HUES64 (cell line): Measurements from ENCODE around the gene CADM4. TPM values are rescaled to one million over a fixed set of nuclear protein-coding genes. Genes with fewer than 3 reads are reported as not detected.
"Not testable (repeated sequence)": the region's sequence is repeated elsewhere in the genome, so short reads cannot be mapped to it uniquely, and the experiment has no call there.

Experiments
- H3K27ac ChIP-seq: 2 replicates; pipeline ENCODE4 v1.7.0; 2013; ENCODE audit warnings: low read depth, low read length, inconsistent platforms
- H3K27me3 ChIP-seq: 2 replicates; pipeline ENCODE4 v1.6.1; 2013; ENCODE audit warnings: mild to moderate bottlenecking, low read length; ENCODE audit not compliant: insufficient read depth
- H3K36me3 ChIP-seq: 2 replicates; pipeline ENCODE4 v1.6.1; 2013; ENCODE audit warnings: mild to moderate bottlenecking, low read length; ENCODE audit not compliant: insufficient read depth
- H3K4me1 ChIP-seq: 2 replicates; pipeline ENCODE4 v1.6.1; 2013; ENCODE audit warnings: mild to moderate bottlenecking, low read length, moderate library complexity; ENCODE audit not compliant: insufficient read depth
- H3K4me3 ChIP-seq: 2 replicates; pipeline ENCODE4 v1.5.1; 2013; ENCODE audit warnings: mild to moderate bottlenecking, low read length, moderate library complexity
- H3K9ac ChIP-seq: 2 replicates; pipeline ENCODE4 v1.6.1; 2013; ENCODE audit warnings: mild to moderate bottlenecking, low read depth, low read length
- H3K9me3 ChIP-seq: 2 replicates; pipeline ENCODE4 v1.6.1; 2013; ENCODE audit warnings: low read depth, low read length; ENCODE audit not compliant: insufficient read depth
- WGBS: fragments of 150-250, 120-280 bp; methylation state at CpG from one replicate; pipeline ENCODE4 v1.1.7; 2013; ENCODE audit warnings: missing lambda C conversion rate; 5-methylcytosine and 5-hydroxymethylcytosine counted together
- polyA plus RNA-seq, 2 experiments: library from polyadenylated mRNA; stranded (reverse); fragments of 50-300 nt; gene quantifications; one replicate each; pipeline ENCODE4 v1.2.3, GENCODE V29; 2013

CADM4 gene
- polyA plus RNA-seq (2013, experiment 1 of 2) = 12.8 TPM
- 18.1 TPM for polyA plus RNA-seq (2013, experiment 2 of 2)

- Histone ChIP-seq H3K9ac (peak within 1 kb of the TSS; percentile 42), H3K4me3 (peak within 1 kb of the TSS; percentile 72), H3K4me1 (peaks cover 11% of the 10 kb centered on the region), H3K36me3 (no peaks in the 10 kb centered on the region), H3K27me3 (peaks cover 52% of the 10 kb centered on the region), H3K9me3 (no peaks in the 10 kb centered on the region), H3K27ac (no peak within 1 kb of the TSS)
- WGBS = 1% methylated on average over 108 of the region's 110 CpGs
These were observed at the start of gene CADM4 for GRCh38 chr19:43639519-43640423. TSS of gene CADM4 (minus strand) at chr19:43639850. CDS start at chr19:43639790, 60 bp downstream.

- H3K27ac ChIP-seq = no peak overlapping the region
- 85% methylated on average over 10 of the region's 10 CpGs for WGBS
These were observed 48.5 kb upstream of the CADM4 start for GRCh38 chr19:43688059-43688701.

DNA sequence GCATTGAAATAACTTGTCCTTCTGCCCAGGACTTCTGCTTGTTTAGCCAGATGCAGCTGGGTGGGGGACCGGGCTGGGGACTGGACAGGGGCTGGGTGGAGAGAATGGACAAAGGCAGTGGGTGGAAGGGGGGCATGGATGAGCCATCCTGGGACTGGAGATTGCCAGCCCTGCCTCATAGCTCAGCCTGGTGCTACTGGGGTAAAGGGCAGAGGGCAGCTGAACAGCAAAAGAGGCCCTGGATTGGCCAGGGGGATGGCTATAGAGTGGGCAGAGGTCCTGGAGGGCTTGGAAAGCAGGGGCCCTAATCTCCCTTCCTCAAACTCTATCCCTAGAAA, 48.0 kb upstream of the CADM4 start:
- peaks cover 3% of the 10 kb centered on the region; the same call in 1 of the 2 replicates for H3K4me1 ChIP-seq
- H3K36me3 ChIP-seq = no peaks in the 10 kb centered on the region
- H3K9ac ChIP-seq = no peak overlapping the region
- 94% methylated on average over 1 of the region's 1 CpG for WGBS
- no peak overlapping the region for H3K27ac ChIP-seq
- peaks cover 15% of the 10 kb centered on the region for H3K9me3 ChIP-seq
- no peak overlapping the region for H3K4me3 ChIP-seq
- H3K27me3 ChIP-seq = no peaks in the 10 kb centered on the region

More at GRCh38 chr19:43688059-43688701, 48.5 kb upstream of the CADM4 start:
- Histone ChIP-seq H3K9me3 (peaks cover 15% of the 10 kb centered on the region), H3K4me3 (no peak overlapping the region), H3K9ac (no peak overlapping the region), H3K27me3 (no peaks in the 10 kb centered on the region), H3K4me1 (peaks cover 3% of the 10 kb centered on the region; the same call in 1 of the 2 replicates), H3K36me3 (no peaks in the 10 kb centered on the region)

GRCh38 chr19:43684326-43684725, 44.7 kb upstream of the CADM4 start:
- H3K4me3 ChIP-seq = no peak overlapping the region
- H3K27ac ChIP-seq = no peak overlapping the region
- peaks cover 3% of the 10 kb centered on the region; the same call in 1 of the 2 replicates for H3K4me1 ChIP-seq
- H3K9me3 ChIP-seq = no peaks in the 10 kb centered on the region
- WGBS = 90% methylated on average over 1 of the region's 1 CpG
- H3K27me3 ChIP-seq = no peaks in the 10 kb centered on the region
- H3K9ac ChIP-seq = no peak overlapping the region
- no peaks in the 10 kb centered on the region for H3K36me3 ChIP-seq

GRCh38 chr19:43683905-43684304, 44.3 kb upstream of the CADM4 start:
- WGBS = 96% methylated on average over 2 of the region's 2 CpGs
- Histone ChIP-seq H3K4me3 (no peak overlapping the region), H3K9me3 (no peaks in the 10 kb centered on the region)

GRCh38 chr19:43682824-43683661, 43.4 kb upstream of the CADM4 start:
- Histone ChIP-seq H3K4me3 (no peak overlapping the region), H3K9me3 (no peaks in the 10 kb centered on the region), H3K36me3 (no peaks in the 10 kb centered on the region), H3K27me3 (no peaks in the 10 kb centered on the region), H3K9ac (no peak overlapping the region), H3K27ac (no peak overlapping the region), H3K4me1 (peaks cover 3% of the 10 kb centered on the region; the same call in 1 of the 2 replicates)
- WGBS = 84% methylated on average over 11 of the region's 11 CpGs

More at GRCh38 chr19:43683905-43684304, 44.3 kb upstream of the CADM4 start:
- H3K9ac ChIP-seq = no peak overlapping the region
- H3K27me3 ChIP-seq = no peaks in the 10 kb centered on the region
- H3K36me3 ChIP-seq = no peaks in the 10 kb centered on the region
- peaks cover 3% of the 10 kb centered on the region; the same call in 1 of the 2 replicates for H3K4me1 ChIP-seq
- no peak overlapping the region for H3K27ac ChIP-seq

- WGBS = 94% methylated on average over 3 of the region's 5 CpGs
- H3K27ac ChIP-seq, H3K9ac ChIP-seq: not testable (repeated sequence)
These were observed 42.6 kb upstream of the CADM4 start for GRCh38 chr19:43682269-43682668.

DNA sequence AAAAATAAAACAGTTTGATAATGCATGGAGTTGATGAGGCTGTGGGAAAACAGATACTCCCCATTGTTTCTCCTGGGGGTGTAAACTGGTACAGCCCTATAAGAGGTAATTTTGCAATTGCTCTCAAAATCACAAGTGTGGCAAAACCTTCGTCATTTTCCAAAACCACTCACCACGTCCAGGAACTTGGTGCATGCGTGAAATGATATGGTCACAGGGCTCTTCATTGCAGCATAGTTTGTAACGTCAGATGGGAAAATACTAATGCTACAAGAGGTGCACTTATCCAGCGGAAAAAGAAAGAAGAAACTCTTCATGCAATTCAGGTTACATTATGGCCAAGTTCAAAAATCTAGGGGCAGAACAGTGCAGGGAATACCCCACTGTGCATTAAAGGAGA, 42.2 kb upstream of the CADM4 start:
- Histone ChIP-seq H3K36me3 (no peaks in the 10 kb centered on the region), H3K4me3 (no peak overlapping the region), H3K27me3 (no peaks in the 10 kb centered on the region), H3K4me1 (peaks cover 2% of the 10 kb centered on the region; the same call in 1 of the 2 replicates), H3K27ac (no peak overlapping the region), H3K9ac (no peak overlapping the region), H3K9me3 (no peaks in the 10 kb centered on the region)
- WGBS = 94% methylated on average over 5 of the region's 5 CpGs

More at GRCh38 chr19:43682269-43682668, 42.6 kb upstream of the CADM4 start:
- H3K9me3 ChIP-seq, H3K27me3 ChIP-seq, H3K4me3 ChIP-seq, H3K4me1 ChIP-seq, H3K36me3 ChIP-seq: not testable (repeated sequence)

DNA sequence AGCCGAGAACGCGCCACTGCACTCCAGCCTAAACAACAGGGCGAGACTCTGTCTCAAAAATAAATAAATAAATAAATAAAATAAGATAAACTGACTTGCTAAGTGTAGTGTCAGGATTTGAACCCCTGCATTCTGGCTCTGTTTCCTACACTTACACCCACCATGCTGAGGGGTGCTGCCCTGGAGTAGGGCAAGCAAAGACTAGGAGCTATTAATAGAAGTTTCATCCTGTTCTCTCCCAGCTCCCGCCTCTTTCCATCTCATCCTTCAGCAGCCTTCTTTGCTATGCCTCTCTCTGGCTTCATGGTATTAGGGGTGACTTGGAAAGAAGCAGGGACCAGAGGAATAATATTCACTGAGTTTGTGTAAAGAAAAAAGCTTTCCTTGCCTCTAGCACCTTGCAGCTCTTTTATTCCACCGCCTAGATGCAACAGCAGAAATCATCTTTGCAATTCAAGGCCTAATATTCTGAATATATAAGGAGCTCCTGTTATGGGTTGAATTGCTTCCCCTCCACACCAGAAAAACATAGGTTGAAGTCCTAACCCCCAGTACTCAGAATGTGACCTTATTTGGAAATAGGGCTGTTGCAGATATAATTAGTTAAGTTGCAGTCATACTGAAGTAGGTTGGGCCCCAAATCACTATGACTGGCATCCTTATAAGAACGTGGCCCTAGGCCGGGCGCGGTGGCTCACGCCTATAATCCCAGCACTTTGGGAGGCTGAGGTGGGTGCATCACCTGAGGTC, 39.0 kb upstream of the CADM4 start:
- 91% methylated on average over 6 of the region's 11 CpGs for whole genome bisulfite sequencing
- H3K9me3 ChIP-seq = no peaks in the 10 kb centered on the region

GRCh38 chr19:43675906-43676305, 36.3 kb upstream of the CADM4 start:
- no peaks in the 10 kb centered on the region for H3K36me3 ChIP-seq
- H3K4me3 ChIP-seq = no peak overlapping the region
- peaks cover 1% of the 10 kb centered on the region; the same call in 1 of the 2 replicates for H3K27me3 ChIP-seq
- WGBS = 84% methylated on average over 11 of the region's 11 CpGs
- peaks cover 4% of the 10 kb centered on the region; the same call in 1 of the 2 replicates for H3K4me1 ChIP-seq
- no peak overlapping the region for H3K9ac ChIP-seq
- no peaks in the 10 kb centered on the region for H3K9me3 ChIP-seq
- H3K27ac ChIP-seq = no peak overlapping the region

More for the DNA sequence above, 39.0 kb upstream of the CADM4 start:
- Histone ChIP-seq H3K9ac (no peak overlapping the region), H3K27me3 (no peaks in the 10 kb centered on the region), H3K27ac (no peak overlapping the region), H3K4me3 (no peak overlapping the region), H3K36me3 (no peaks in the 10 kb centered on the region), H3K4me1 (no peaks in the 10 kb centered on the region)
